Adrenal gland (tissue), 5 donors: ENCODE data around the gene ADAMTS17.

Experiments used
- POLR2A ChIP-seq, 2 donors: fragments of 450-650 bp; IDR thresholded peaks; one replicate each; pipeline ENCODE4 v1.6.1; 2017; ENCODE audit warnings: antibody characterized with exemption in 2 of 2, mild to moderate bottlenecking in 2 of 2, moderate library complexity in 1 of 2
- TF ChIP-seq, protein P1 (sequence below), 6 experiments: fragments of 450-650 bp in 4 of 6; fragments of 200-600 bp in 2 of 6; sonication (generic) in 1 of 6; IDR thresholded peaks; 1 replicate in 5 of 6; 2 replicates in 1 of 6; pipeline versions ENCODE4 v1.5.1 to v1.8.0; 2016 to 2021; ENCODE audit warnings: antibody characterized with exemption in 6 of 6, mild to moderate bottlenecking in 2 of 6, moderate library complexity in 1 of 6
- donor health status: DM: no; HTN: no; CAD: no.

GRCh38 chr15:100348578-100348977 lies 6.8 kb upstream of the ADAMTS17 start:
- TF ChIP-seq, protein P1, sequence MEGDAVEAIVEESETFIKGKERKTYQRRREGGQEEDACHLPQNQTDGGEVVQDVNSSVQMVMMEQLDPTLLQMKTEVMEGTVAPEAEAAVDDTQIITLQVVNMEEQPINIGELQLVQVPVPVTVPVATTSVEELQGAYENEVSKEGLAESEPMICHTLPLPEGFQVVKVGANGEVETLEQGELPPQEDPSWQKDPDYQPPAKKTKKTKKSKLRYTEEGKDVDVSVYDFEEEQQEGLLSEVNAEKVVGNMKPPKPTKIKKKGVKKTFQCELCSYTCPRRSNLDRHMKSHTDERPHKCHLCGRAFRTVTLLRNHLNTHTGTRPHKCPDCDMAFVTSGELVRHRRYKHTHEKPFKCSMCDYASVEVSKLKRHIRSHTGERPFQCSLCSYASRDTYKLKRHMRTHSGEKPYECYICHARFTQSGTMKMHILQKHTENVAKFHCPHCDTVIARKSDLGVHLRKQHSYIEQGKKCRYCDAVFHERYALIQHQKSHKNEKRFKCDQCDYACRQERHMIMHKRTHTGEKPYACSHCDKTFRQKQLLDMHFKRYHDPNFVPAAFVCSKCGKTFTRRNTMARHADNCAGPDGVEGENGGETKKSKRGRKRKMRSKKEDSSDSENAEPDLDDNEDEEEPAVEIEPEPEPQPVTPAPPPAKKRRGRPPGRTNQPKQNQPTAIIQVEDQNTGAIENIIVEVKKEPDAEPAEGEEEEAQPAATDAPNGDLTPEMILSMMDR (IDR thresholded peaks at IDR 0.05) = no peak
- TF ChIP-seq POLR2A (IDR thresholded peaks at IDR 0.05) = no peak
